ENCODE measurements around the gene LDAH.

LDAH gene

DNA sequence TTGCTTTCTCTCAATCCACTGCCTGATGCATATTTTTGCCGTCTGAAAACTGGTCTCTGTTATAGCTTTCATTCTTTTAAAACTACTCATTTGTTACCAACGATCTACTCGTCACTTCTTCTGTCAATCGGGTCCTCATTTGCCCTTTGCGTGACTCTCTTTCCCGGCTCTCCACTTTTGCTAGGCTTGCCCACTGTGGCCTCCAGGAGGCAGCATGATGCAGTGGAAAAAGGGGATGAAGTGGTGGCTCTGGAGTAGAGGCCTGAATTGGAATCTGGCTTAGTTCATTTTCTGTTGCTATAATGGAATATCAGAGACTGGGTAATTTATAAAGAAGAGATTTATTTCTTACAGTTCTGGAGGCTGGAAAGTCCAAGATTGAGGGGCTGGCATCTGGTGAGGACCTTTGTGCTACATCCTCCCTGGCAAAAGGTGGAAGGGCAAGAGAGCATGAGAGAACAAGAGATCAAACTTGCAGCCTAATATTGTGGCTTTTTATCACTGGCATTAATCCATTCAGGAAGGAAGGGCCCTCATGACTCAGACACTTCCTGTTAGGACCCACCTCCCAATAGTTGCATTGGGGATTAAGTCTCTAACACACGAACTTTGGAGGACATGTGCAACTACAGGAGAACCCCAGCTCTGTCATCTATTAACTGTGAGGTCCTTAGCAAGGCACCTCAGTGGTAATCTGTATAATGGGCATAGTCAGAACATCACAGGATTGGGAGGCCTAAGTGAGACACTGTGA is 140.6 kb downstream of the LDAH start:
- H3K27me3 ChIP-seq (replicated peaks; ENCODE audit: insufficient read depth, low read length): no peaks in the 10 kb centered on the region
- H3K4me1 ChIP-seq (ENCODE audit: low read length): peaks cover 30% of the 10 kb centered on the region
- H4K20me1 ChIP-seq (ENCODE audit: insufficient read depth, low read length): no peaks in the 10 kb centered on the region
- no peaks in the 10 kb centered on the region for H3K79me2 ChIP-seq (ENCODE audit: low read length)
- no peak overlapping the region for H2AFZ ChIP-seq (ENCODE audit: low read length)
- H3K36me3 ChIP-seq (replicated peaks; ENCODE audit: insufficient read depth, low read length): no peaks in the 10 kb centered on the region
- H3K4me2 ChIP-seq (ENCODE audit: low read depth, low read length): no peak overlapping the region
- H3K9me2 ChIP-seq (replicated peaks; ENCODE audit: insufficient read depth, low read length): no peaks in the 10 kb centered on the region
- TF ChIP-seq, protein P1, sequence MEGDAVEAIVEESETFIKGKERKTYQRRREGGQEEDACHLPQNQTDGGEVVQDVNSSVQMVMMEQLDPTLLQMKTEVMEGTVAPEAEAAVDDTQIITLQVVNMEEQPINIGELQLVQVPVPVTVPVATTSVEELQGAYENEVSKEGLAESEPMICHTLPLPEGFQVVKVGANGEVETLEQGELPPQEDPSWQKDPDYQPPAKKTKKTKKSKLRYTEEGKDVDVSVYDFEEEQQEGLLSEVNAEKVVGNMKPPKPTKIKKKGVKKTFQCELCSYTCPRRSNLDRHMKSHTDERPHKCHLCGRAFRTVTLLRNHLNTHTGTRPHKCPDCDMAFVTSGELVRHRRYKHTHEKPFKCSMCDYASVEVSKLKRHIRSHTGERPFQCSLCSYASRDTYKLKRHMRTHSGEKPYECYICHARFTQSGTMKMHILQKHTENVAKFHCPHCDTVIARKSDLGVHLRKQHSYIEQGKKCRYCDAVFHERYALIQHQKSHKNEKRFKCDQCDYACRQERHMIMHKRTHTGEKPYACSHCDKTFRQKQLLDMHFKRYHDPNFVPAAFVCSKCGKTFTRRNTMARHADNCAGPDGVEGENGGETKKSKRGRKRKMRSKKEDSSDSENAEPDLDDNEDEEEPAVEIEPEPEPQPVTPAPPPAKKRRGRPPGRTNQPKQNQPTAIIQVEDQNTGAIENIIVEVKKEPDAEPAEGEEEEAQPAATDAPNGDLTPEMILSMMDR (IDR thresholded peaks at IDR 0.05; ENCODE audit: low read length): peak; percentile 48
- no peak for TF ChIP-seq EZH2phosphoT487 (IDR thresholded peaks at IDR 0.05; ENCODE audit: low read length)
- H3K4me3 ChIP-seq (ENCODE audit: low read length): no peak overlapping the region
- no peaks in the 10 kb centered on the region for H3K9me3 ChIP-seq (replicated peaks; ENCODE audit: insufficient read depth, low read length)
- H3K9ac ChIP-seq (ENCODE audit: low read length): no peak overlapping the region
- peaks cover 23% of the 10 kb centered on the region for H3F3A ChIP-seq (ENCODE audit: insufficient read depth, low read length)
- H3K27ac ChIP-seq (ENCODE audit: low read length): no peak overlapping the region
- DNase-seq: no peak

- Histone ChIP-seq H3K9me3 (replicated peaks; ENCODE audit: insufficient read depth, low read length) (no peaks in the 10 kb centered on the region), H3K79me2 (ENCODE audit: low read length) (no peaks in the 10 kb centered on the region), H3K36me3 (replicated peaks; ENCODE audit: insufficient read depth, low read length) (no peaks in the 10 kb centered on the region), H3K4me1 (ENCODE audit: low read length) (peaks cover 45% of the 10 kb centered on the region), H3F3A (ENCODE audit: insufficient read depth, low read length) (peaks cover 38% of the 10 kb centered on the region), H2AFZ (ENCODE audit: low read length) (no peak overlapping the region), H3K27me3 (replicated peaks; ENCODE audit: insufficient read depth, low read length) (no peaks in the 10 kb centered on the region), H3K27ac (ENCODE audit: low read length) (no peak overlapping the region), H3K9ac (ENCODE audit: low read length) (no peak overlapping the region), H3K9me2 (replicated peaks; ENCODE audit: insufficient read depth, low read length) (no peaks in the 10 kb centered on the region), H4K20me1 (ENCODE audit: insufficient read depth, low read length) (no peaks in the 10 kb centered on the region), H3K4me2 (ENCODE audit: low read depth, low read length) (no peak overlapping the region), H3K4me3 (ENCODE audit: low read length) (no peak overlapping the region)
- no peak for DNase-seq
- TF ChIP-seq EZH2 (optimal IDR thresholded peaks at IDR 0.05; ENCODE audit: low read depth, low read length) (no peak), EZH2phosphoT487 (IDR thresholded peaks at IDR 0.05; ENCODE audit: low read length) (no peak)
- TF ChIP-seq, protein P1 (IDR thresholded peaks at IDR 0.05; ENCODE audit: low read length): no peak
Observed at GRCh38 chr2:20680744-20681375, 142.0 kb downstream of the LDAH start.

DNA sequence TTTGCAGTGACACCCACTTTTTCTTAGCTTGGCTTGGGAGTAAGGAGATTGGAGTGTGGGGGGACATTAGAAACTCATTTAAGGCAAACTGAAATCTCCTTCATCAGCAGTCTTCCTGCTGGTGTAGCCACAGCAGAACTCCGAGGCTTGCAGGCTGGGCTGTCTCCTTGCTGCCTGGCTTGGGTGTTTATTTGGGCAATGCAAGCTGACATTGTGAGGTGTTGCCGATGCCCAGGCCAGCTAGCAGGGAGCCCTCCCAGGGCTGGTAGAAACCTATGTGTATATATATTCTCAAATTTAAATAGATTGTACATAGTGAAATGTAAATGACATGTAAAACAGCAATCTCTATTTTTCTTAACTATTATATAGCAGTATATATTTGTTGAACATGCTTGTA is 144.1 kb downstream of the LDAH start:
- peak overlapping the region; percentile 93; the same call in 1 of the 2 replicates for H3K27ac ChIP-seq (ENCODE audit: low read length)
- no peak overlapping the region for H2AFZ ChIP-seq (ENCODE audit: low read length)
- H3K9me2 ChIP-seq (replicated peaks; ENCODE audit: insufficient read depth, low read length): no peaks in the 10 kb centered on the region
- peak overlapping the region; percentile 35; the same call in 1 of the 2 replicates for H3K4me3 ChIP-seq (ENCODE audit: low read length)
- no peaks in the 10 kb centered on the region for H3K36me3 ChIP-seq (replicated peaks; ENCODE audit: insufficient read depth, low read length)
- H4K20me1 ChIP-seq (ENCODE audit: insufficient read depth, low read length): no peaks in the 10 kb centered on the region
- TF ChIP-seq EZH2phosphoT487 (IDR thresholded peaks at IDR 0.05; ENCODE audit: low read length) (no peak), EZH2 (optimal IDR thresholded peaks at IDR 0.05; ENCODE audit: low read depth, low read length) (no peak)
- TF ChIP-seq, protein P1 (IDR thresholded peaks at IDR 0.05; ENCODE audit: low read length): no peak
- no peaks in the 10 kb centered on the region for H3K79me2 ChIP-seq (ENCODE audit: low read length)
- DNase-seq: peak; percentile 50
- H3K27me3 ChIP-seq (replicated peaks; ENCODE audit: insufficient read depth, low read length): no peaks in the 10 kb centered on the region
- peaks cover 56% of the 10 kb centered on the region for H3K4me1 ChIP-seq (ENCODE audit: low read length)
- H3K4me2 ChIP-seq (ENCODE audit: low read depth, low read length): peak overlapping the region; percentile 80
- no peaks in the 10 kb centered on the region for H3K9me3 ChIP-seq (replicated peaks; ENCODE audit: insufficient read depth, low read length)
- peaks cover 42% of the 10 kb centered on the region for H3F3A ChIP-seq (ENCODE audit: insufficient read depth, low read length)
- H3K9ac ChIP-seq (ENCODE audit: low read length): peak overlapping the region; percentile 56; the same call in 1 of the 2 replicates
